KMS-11 (cell line): ENCODE results near the gene CFAP107.

Source experiments
- H2AFZ ChIP-seq: fragments of 200-600 bp; sonication (generic); 2 replicates; pipeline ENCODE4 v1.6.1; 2016; ENCODE audit warnings: antibody characterized with exemption, mixed run types, low read depth
- H3K27ac ChIP-seq: fragments of 200-600 bp; sonication (generic); 2 replicates; pipeline ENCODE4 v1.6.1; 2016; ENCODE audit warnings: mild to moderate bottlenecking, mixed run types
- H3K27me3 ChIP-seq: fragments of 200-600 bp; sonication (generic); 2 replicates; pipeline ENCODE4 v1.6.1; 2017; ENCODE audit warnings: mild to moderate bottlenecking, low read depth, mixed run types, moderate library complexity; ENCODE audit not compliant: insufficient read depth
- H3K36me3 ChIP-seq: fragments of 200-600 bp; sonication (generic); 2 replicates; pipeline ENCODE4 v1.6.1; 2017; ENCODE audit warnings: mild to moderate bottlenecking, mixed run types; ENCODE audit not compliant: insufficient read depth
- H3K4me1 ChIP-seq: fragments of 200-600 bp; sonication (generic); 2 replicates; pipeline ENCODE4 v1.6.1; 2016; ENCODE audit warnings: mild to moderate bottlenecking, low read depth, mixed run types; ENCODE audit not compliant: poor library complexity, severe bottlenecking
- H3K4me2 ChIP-seq: fragments of 200-600 bp; sonication (generic); 2 replicates; pipeline ENCODE4 v1.7.0; 2016; ENCODE audit warnings: mild to moderate bottlenecking, mixed run types
- H3K4me3 ChIP-seq: fragments of 200-600 bp; sonication (generic); IDR thresholded peaks from 2 replicates; pipeline ENCODE4 v1.6.1; 2017; ENCODE audit warnings: low read depth, low read length, mixed read lengths; ENCODE audit not compliant: insufficient read depth
- H3K79me2 ChIP-seq: fragments of 200-600 bp; sonication (generic); 2 replicates; pipeline ENCODE4 v1.6.1; 2016; ENCODE audit warnings: low read depth, mixed run types; ENCODE audit not compliant: insufficient read depth
- H3K9ac ChIP-seq: fragments of 200-600 bp; sonication (generic); 2 replicates; pipeline ENCODE4 v1.6.1; 2016; ENCODE audit warnings: mild to moderate bottlenecking, mixed run types
- H4K20me1 ChIP-seq: fragments of 200-600 bp; sonication (generic); 2 replicates; pipeline ENCODE4 v1.6.1; 2016; ENCODE audit warnings: mild to moderate bottlenecking, mixed run types; ENCODE audit not compliant: insufficient read depth
- TF ChIP-seq, protein P1 (sequence below): fragments of 200-600 bp; sonication (generic); conservative IDR thresholded peaks from 2 replicates; pipeline ENCODE4 v1.6.1; 2017; ENCODE audit warnings: low read depth, mild to moderate bottlenecking, antibody characterized with exemption, low read length, moderate library complexity, mixed read lengths

Gene CFAP107, protein sequence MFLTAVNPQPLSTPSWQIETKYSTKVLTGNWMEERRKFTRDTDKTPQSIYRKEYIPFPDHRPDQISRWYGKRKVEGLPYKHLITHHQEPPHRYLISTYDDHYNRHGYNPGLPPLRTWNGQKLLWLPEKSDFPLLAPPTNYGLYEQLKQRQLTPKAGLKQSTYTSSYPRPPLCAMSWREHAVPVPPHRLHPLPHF

DNA sequence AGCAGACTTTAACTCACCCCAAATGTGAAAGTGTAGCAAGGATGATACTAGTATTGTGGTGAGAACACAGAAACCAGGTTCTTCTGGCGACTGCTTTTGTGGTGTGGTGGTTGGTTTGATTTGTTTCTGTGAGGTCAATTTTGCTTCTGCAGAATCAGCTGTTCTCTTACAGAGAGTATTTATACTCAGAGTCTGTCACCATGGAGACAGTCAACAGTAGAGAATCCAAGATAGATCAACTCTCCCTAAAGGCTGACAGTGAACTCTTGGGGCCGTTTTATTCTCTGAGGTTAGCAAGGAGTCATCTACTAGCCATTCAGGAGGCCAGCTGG lies at the start of gene CFAP107:
CFAP107 (plus strand) TSS at position 209 of the 332 bp plus-strand sequence. CDS start 231 bp downstream, outside the sequence.
- Histone ChIP-seq H3K4me1 (peaks cover 17% of the 10 kb centered on the region), H3K4me3 (no peak within 1 kb of the TSS), H3K4me2 (peak within 1 kb of the TSS; percentile 5; the same call in 1 of the 2 replicates), H3K36me3 (no peaks in the 10 kb centered on the region), H3K9ac (no peak within 1 kb of the TSS), H3K27ac (no peak within 1 kb of the TSS), H4K20me1 (no peaks in the 10 kb centered on the region), H2AFZ (no peak within 1 kb of the TSS), H3K79me2 (no peaks in the 10 kb centered on the region), H3K27me3 (peaks cover 55% of the 10 kb centered on the region; the same call in 1 of the 2 replicates)
- TF ChIP-seq, protein P1, sequence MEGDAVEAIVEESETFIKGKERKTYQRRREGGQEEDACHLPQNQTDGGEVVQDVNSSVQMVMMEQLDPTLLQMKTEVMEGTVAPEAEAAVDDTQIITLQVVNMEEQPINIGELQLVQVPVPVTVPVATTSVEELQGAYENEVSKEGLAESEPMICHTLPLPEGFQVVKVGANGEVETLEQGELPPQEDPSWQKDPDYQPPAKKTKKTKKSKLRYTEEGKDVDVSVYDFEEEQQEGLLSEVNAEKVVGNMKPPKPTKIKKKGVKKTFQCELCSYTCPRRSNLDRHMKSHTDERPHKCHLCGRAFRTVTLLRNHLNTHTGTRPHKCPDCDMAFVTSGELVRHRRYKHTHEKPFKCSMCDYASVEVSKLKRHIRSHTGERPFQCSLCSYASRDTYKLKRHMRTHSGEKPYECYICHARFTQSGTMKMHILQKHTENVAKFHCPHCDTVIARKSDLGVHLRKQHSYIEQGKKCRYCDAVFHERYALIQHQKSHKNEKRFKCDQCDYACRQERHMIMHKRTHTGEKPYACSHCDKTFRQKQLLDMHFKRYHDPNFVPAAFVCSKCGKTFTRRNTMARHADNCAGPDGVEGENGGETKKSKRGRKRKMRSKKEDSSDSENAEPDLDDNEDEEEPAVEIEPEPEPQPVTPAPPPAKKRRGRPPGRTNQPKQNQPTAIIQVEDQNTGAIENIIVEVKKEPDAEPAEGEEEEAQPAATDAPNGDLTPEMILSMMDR = no peak

DNA sequence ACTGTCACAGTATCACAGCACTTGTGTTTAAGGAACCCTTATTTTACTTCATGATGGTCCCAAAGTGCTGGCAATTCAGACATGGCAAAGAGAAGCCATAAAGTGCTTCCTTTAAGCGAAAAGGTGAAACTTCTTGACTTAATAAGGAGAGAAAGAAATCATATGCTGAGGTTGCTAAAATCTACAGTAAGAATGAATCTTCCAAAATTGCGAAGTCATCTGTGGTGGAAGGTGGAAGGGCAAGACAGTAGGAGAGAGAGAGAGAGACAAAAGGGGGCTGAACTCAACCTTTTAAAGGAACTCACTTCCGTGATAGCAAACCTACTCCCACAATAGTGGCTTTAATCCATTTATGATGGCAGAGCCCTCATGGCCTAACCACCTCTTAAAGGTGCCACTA lies 49.3 kb upstream of the CFAP107 start:
- Histone ChIP-seq H4K20me1 (no peaks in the 10 kb centered on the region), H3K4me3 (no peak overlapping the region), H2AFZ (no peak overlapping the region), H3K27ac (no peak overlapping the region), H3K79me2 (no peaks in the 10 kb centered on the region), H3K4me2 (no peak overlapping the region), H3K4me1 (no peaks in the 10 kb centered on the region), H3K9ac (no peak overlapping the region), H3K36me3 (no peaks in the 10 kb centered on the region), H3K27me3 (no peaks in the 10 kb centered on the region; the same call in 1 of the 2 replicates)
- TF ChIP-seq, protein P1 = no peak

DNA sequence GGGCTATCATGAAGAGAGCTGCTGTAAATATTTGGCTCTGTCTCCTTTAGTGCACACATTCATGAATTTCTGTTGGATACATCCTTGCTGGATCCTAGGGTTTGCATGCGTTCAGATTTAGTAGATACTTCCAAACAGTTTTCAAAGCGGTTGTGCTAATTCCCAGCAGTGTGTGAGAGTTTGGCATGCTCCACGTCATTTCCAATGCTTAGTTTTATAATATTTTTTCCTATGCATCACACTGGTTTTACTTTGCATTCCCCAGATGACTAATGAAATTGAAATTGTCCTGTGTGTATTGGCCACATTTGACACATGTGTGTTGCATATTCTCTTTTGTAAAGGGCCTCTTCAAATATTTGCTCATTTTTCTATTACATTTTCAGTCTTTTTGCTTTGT lies 48.6 kb upstream of the CFAP107 start:
- H3K9ac ChIP-seq = no peak overlapping the region
- no peaks in the 10 kb centered on the region for H3K36me3 ChIP-seq
- no peaks in the 10 kb centered on the region for H3K4me1 ChIP-seq
- H3K79me2 ChIP-seq = no peaks in the 10 kb centered on the region
- no peaks in the 10 kb centered on the region; the same call in 1 of the 2 replicates for H3K27me3 ChIP-seq
- no peak overlapping the region for H3K27ac ChIP-seq
- no peak overlapping the region for H3K4me2 ChIP-seq
- H4K20me1 ChIP-seq = no peaks in the 10 kb centered on the region
- H3K4me3 ChIP-seq = no peak overlapping the region
- H2AFZ ChIP-seq = no peak overlapping the region
- TF ChIP-seq, protein P1 = no peak

DNA sequence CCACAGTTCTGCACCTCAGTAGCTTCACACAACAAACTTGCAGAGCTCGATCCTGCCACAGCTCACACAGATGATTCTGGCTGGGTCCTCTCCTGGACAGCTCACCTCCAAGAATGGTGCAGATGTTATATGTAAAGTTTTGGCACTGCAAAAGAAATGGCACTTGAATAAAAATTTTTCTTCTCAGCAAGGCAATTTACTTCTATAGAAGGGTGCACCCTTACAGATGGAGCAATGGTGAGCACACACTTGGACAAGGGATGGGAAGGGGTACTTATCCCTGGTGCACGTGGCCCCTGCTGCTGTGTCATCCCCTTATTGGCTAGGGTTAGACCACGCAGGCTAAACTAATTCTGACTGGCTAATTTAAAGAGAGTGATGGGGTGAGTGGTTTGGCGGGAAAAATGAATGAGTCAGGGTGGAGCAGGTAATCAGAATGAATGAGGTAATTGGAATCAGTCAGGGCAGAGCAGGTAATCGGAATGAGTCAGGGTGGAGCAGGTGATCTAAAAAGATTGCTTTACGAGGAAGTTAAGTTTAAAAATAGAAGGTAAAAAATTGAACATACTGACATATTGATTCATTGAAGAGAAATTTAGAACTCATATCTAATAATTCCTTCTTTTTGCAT lies 42.1 kb upstream of the CFAP107 start:
- Histone ChIP-seq H3K4me3 (no peak overlapping the region), H3K36me3 (no peaks in the 10 kb centered on the region), H3K27me3 (no peaks in the 10 kb centered on the region)

More for the DNA sequence above, 42.1 kb upstream of the CFAP107 start:
- TF ChIP-seq, protein P1 = no peak
- Histone ChIP-seq H3K9ac (no peak overlapping the region), H2AFZ (no peak overlapping the region), H3K4me1 (no peaks in the 10 kb centered on the region), H3K27ac (no peak overlapping the region), H3K79me2 (no peaks in the 10 kb centered on the region), H4K20me1 (no peaks in the 10 kb centered on the region), H3K4me2 (no peak overlapping the region)
